Uterus (tissue), 4 donors: ENCODE results near the gene ADH1C. TPM values are rescaled to one million over a fixed set of nuclear protein-coding genes. Genes with fewer than 3 reads are reported as not detected.

Experiments used
- DNase-seq, 2 donors: peaks; one replicate each; pipeline ENCODE4 v3.0.0-alpha.2; 2019 to 2020
- H3K27ac ChIP-seq, 2 donors: fragments of 200-600 bp; sonication (generic); 1 replicate in 1 of 2; 2 replicates in 1 of 2; pipeline ENCODE4 v1.5.1; 2016 to 2018
- H3K27me3 ChIP-seq, 2 donors: fragments of 200-600 bp; sonication (generic); one replicate each; pipeline ENCODE4 v1.5.1; 2018 to 2019; ENCODE audit warnings: control low read depth in 1 of 2
- H3K36me3 ChIP-seq, 2 donors: fragments of 200-600 bp; sonication (generic); one replicate each; pipeline ENCODE4 v1.5.1; 2019; ENCODE audit warnings: control low read depth in 1 of 2
- H3K4me1 ChIP-seq, 2 donors: fragments of 200-600 bp; sonication (generic); one replicate each; pipeline ENCODE4 v1.5.1; 2018 to 2019; ENCODE audit warnings: control low read depth in 1 of 2
- H3K4me3 ChIP-seq, 2 donors: fragments of 200-600 bp; sonication (generic); 1 replicate in 1 of 2; 2 replicates in 1 of 2; pipeline ENCODE4 v1.5.1; 2018 to 2019; ENCODE audit warnings: mild to moderate bottlenecking in 1 of 2
- H3K9me3 ChIP-seq, 2 donors: fragments of 200-600 bp; sonication (generic); one replicate each; pipeline ENCODE4 v1.5.1; 2019; ENCODE audit warnings: control low read depth in 1 of 2
- POLR2A ChIP-seq, 2 donors: fragments of 450-650 bp; IDR thresholded peaks; one replicate each; pipeline ENCODE4 v1.6.1; 2016; ENCODE audit warnings: antibody characterized with exemption in 2 of 2, mild to moderate bottlenecking in 1 of 2, moderate library complexity in 1 of 2
- intact Hi-C: fragments of 100-400 bp; cut with DNase I; formaldehyde crosslinking; loops from one replicate; pipeline ENCODE4 v1.15.1; 2023; ENCODE audit warnings: low total_unique reads
- total RNA-seq, 4 donors: library from RNA; depleted of rRNA in 3 of 4; stranded (reverse); fragments of >200 nt in 3 of 4; gene quantifications; one replicate each; pipeline versions ENCODE4 v1.1.0 to v1.2.4, GENCODE V29; 2014 to 2023
- TF ChIP-seq, protein P1 (sequence below), 4 experiments: fragments of 200-600 bp in 2 of 4; fragments of 450-650 bp in 2 of 4; sonication (generic) in 2 of 4; IDR thresholded peaks; one replicate each; pipeline ENCODE4 v1.5.1; 2016 to 2019; ENCODE audit warnings: antibody characterized with exemption in 4 of 4, mild to moderate bottlenecking in 2 of 4, moderate library complexity in 1 of 4
- donor health status: DM: yes; HTN: yes; CAD: no.

ADH1C gene
- total RNA-seq, 4 donors from 2014 or later, result 0.29 to 4.7 (median 2.3) TPM

DNA sequence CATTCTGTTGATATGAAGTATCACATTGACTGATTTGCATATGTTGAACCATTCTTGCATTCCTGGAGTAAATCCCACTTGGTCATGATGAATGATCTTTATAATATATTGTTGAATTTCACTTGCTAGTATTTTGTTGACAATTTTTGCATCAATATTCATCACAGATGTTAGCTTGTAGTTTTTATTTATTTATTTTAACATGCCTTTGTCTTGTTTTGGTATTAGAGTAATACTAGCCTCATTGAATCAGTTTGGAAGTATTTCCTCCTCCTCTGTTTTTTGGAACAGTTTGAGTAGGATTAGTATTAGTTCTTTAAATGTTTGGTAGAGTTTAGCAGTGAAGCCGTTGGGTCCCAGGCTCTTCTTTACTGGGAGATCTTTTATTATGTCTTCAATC lies 13.9 kb upstream of the ADH1C start:
- TF ChIP-seq, protein P1, sequence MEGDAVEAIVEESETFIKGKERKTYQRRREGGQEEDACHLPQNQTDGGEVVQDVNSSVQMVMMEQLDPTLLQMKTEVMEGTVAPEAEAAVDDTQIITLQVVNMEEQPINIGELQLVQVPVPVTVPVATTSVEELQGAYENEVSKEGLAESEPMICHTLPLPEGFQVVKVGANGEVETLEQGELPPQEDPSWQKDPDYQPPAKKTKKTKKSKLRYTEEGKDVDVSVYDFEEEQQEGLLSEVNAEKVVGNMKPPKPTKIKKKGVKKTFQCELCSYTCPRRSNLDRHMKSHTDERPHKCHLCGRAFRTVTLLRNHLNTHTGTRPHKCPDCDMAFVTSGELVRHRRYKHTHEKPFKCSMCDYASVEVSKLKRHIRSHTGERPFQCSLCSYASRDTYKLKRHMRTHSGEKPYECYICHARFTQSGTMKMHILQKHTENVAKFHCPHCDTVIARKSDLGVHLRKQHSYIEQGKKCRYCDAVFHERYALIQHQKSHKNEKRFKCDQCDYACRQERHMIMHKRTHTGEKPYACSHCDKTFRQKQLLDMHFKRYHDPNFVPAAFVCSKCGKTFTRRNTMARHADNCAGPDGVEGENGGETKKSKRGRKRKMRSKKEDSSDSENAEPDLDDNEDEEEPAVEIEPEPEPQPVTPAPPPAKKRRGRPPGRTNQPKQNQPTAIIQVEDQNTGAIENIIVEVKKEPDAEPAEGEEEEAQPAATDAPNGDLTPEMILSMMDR (IDR thresholded peaks at IDR 0.05), result no peak
- no peak for TF ChIP-seq POLR2A (IDR thresholded peaks at IDR 0.05)
- DNase-seq, result no peak
- H3K27me3 ChIP-seq, result no peaks in the 10 kb centered on the region
- no peaks in the 10 kb centered on the region for H3K36me3 ChIP-seq
- H3K4me1 ChIP-seq, result peaks cover 0 to 12% of the 10 kb centered on the region in 2 donors
- no peak overlapping the region for H3K27ac ChIP-seq
- no peak overlapping the region for H3K4me3 ChIP-seq
- no peaks in the 10 kb centered on the region for H3K9me3 ChIP-seq
- intact Hi-C loops, result no loop called here

DNA sequence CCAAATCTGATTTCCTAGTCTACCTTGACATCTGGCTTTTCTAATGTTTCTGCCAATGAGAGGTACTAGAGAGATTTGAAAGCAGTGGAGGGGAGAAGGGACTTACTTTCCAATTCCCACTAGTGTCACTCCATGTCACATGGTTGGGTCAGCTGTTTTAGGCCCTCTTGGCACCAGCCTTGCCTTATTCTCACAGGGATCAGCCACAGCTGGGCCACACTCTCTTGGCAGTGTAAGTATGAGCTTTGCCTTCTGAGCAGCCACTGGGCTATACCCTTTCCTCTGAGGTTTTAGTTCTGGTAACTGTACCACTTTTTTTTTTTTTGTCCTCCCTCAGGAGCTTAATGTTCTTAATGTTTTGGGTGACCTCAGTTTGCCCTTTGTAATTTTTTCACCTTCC lies 10.2 kb upstream of the ADH1C start:
- intact Hi-C loops, result no loop called here
- Histone ChIP-seq H3K27me3 (no peaks in the 10 kb centered on the region), H3K4me3 (no peak overlapping the region), H3K27ac (peak overlapping the region; percentile 80 to 86), H3K36me3 (no peaks in the 10 kb centered on the region), H3K9me3 (no peaks in the 10 kb centered on the region), H3K4me1 (peaks cover 5 to 12% of the 10 kb centered on the region in 2 donors)
- TF ChIP-seq POLR2A (IDR thresholded peaks at IDR 0.05), result no peak
- TF ChIP-seq, protein P1 (IDR thresholded peaks at IDR 0.05), result no peak
- DNase-seq, result no peak

DNA sequence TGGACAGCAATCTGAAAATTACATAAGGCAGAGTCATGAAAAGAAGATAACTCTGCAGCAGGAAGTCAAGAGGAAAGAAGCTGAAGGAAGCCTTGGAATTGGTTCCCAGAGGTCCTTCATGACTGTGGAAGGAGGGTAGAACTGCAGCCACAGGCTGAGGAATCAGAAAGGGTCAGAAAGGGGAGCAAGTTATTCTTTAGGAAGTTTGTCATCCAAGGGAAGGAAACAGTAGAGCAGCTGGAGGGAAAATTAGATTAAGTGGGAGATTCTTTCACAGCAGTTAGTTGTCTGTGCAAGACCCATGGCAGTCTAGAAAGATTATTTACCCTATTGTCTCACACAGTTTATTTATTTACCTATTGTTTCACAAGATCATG lies 9.3 kb upstream of the ADH1C start:
- Histone ChIP-seq H3K4me1 (peaks cover 5 to 12% of the 10 kb centered on the region in 2 donors), H3K9me3 (no peaks in the 10 kb centered on the region), H3K27ac (peak overlapping the region; percentile 80 to 86), H3K36me3 (no peaks in the 10 kb centered on the region), H3K4me3 (no peak overlapping the region), H3K27me3 (no peaks in the 10 kb centered on the region)
- TF ChIP-seq, protein P1 (IDR thresholded peaks at IDR 0.05), result no peak
- no peak for TF ChIP-seq POLR2A (IDR thresholded peaks at IDR 0.05)
- intact Hi-C loops, result no loop called here
- DNase-seq, result no peak

DNA sequence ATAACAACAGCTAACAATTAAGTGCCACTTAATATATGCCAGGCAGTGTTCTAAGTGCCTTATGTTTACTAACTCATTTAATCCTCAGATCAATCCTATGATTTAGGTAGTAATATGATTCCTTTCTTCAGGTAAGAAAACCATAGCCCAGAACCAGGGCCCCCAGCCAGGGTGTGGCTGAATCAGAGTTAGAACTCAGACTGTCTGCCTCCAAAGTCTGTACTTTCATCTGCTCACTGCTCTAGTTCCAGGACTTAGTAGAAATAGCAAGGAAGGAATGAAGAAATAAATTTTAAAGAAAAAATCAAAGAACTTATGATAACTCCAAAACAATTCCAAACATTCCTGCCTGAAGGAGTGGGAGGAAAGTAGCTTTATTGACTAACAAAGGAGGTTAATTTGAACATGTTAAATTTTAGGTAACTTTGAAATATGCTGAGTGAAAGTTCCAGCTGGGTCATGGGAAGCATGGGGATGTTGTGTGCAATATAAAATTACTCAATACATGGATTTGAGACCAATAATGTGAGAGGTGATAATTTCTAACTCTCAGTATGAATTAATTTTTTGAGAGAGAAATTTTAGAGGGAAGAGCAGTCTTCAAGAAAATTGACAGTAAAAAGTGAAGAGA lies 8.8 kb upstream of the ADH1C start:
- DNase-seq, result peak; percentile 42 to 53
- no peaks in the 10 kb centered on the region for H3K36me3 ChIP-seq
- peak overlapping the region; percentile 80 to 86 for H3K27ac ChIP-seq
- no peak overlapping the region for H3K4me3 ChIP-seq
- peaks cover 5 to 12% of the 10 kb centered on the region in 2 donors for H3K4me1 ChIP-seq
- H3K27me3 ChIP-seq, result no peaks in the 10 kb centered on the region
- H3K9me3 ChIP-seq, result no peaks in the 10 kb centered on the region
- TF ChIP-seq POLR2A (IDR thresholded peaks at IDR 0.05), result no peak
- TF ChIP-seq, protein P1 (IDR thresholded peaks at IDR 0.05), result no peak
- intact Hi-C loops, result no loop called here

DNA sequence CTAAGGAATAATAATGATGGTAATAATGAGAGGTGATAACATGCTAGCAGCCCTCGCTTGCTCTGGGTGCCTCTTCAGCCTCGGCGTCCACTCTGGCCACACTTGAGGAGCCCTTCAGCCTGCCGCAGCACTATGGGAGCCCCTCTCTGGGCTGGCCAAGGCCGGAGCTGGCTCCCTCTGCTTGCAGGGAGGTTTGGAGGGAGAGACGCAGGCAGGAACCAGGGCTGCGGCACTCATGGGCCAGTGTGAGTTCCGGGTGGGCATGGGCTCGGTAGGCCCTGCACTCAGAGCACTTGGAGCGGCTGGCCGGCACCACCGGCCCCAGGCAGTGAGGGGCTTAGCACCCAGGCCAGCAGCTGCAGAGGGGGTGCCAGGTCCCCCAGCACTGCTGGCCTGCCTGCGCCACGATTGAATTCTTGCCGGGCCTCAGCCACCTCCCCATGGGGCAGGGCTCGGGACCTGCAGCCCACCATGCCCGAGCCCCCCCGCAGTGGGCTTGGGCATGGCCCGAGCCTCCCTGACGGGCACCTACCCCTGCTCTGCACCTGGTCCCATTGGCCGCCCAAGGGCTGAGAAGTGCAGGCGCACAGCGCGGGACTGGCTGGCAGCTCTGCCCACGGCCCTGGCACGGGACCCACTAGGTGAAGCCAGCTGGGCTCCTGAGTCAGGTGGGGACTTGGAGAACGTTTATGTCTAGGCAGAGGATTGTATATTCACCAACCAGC lies 7.1 kb upstream of the ADH1C start:
- no peaks in the 10 kb centered on the region for H3K9me3 ChIP-seq
- no peaks in the 10 kb centered on the region for H3K27me3 ChIP-seq
- H3K4me3 ChIP-seq, result no peak overlapping the region
- TF ChIP-seq POLR2A (IDR thresholded peaks at IDR 0.05), result no peak
- TF ChIP-seq, protein P1 (IDR thresholded peaks at IDR 0.05), result no peak
- H3K36me3 ChIP-seq, result no peaks in the 10 kb centered on the region
- no peak for DNase-seq
- peaks cover 5 to 12% of the 10 kb centered on the region in 2 donors for H3K4me1 ChIP-seq
- H3K27ac ChIP-seq, result peak overlapping the region; percentile 80 to 86
- intact Hi-C loops, result no loop called here
